ENCODE data around the gene PYGO1. TPM values are rescaled to one million over a fixed set of nuclear protein-coding genes. Genes with fewer than 3 reads are reported as not detected.

Gene PYGO1
- total RNA-seq, 2 donors from 2014 or later = 2.0 to 2.5 TPM

- H3K4me3 ChIP-seq (ENCODE audit: low read length) = no peak overlapping the region
- H3K9ac ChIP-seq (ENCODE audit: extremely low read depth, low read length, poor library complexity, severe bottlenecking) = no peak overlapping the region
- H3K27me3 ChIP-seq (ENCODE audit: control insufficient read depth, insufficient read depth, low read length, poor library complexity, severe bottlenecking) = peaks cover 26% of the 10 kb centered on the region
- H3K4me1 ChIP-seq (ENCODE audit: control insufficient read depth, insufficient read depth, low read length) = no peaks in the 10 kb centered on the region
- peaks cover 10% of the 10 kb centered on the region for H3K4me1 Mint-ChIP-seq
- H3K4me3 Mint-ChIP-seq = no peak overlapping the region
- no peaks in the 10 kb centered on the region for H3K36me3 Mint-ChIP-seq (ENCODE audit: low read depth)
- H3K36me3 ChIP-seq (ENCODE audit: control insufficient read depth, insufficient read depth, low read length) = no peaks in the 10 kb centered on the region
- TF ChIP-seq CTCF (conservative IDR thresholded peaks at IDR 0.05) = no peak
- H3K27ac Mint-ChIP-seq = no peak overlapping the region
- peaks cover 13% of the 10 kb centered on the region for H3K9me3 Mint-ChIP-seq
- peaks cover 35% of the 10 kb centered on the region for H3K27me3 Mint-ChIP-seq (ENCODE audit: insufficient read depth)
- no peak overlapping the region for H3K27ac ChIP-seq (ENCODE audit: low read depth, low read length)
- peaks cover 15% of the 10 kb centered on the region for H3K9me3 ChIP-seq (ENCODE audit: control insufficient read depth, low read length)
- DNase-seq = no peak
Measured at GRCh38 chr15:55573224-55573623, 14.9 kb downstream of the PYGO1 start.

GRCh38 chr15:55564347-55565145 lies 23.6 kb downstream of the PYGO1 start:
- Mint-ChIP-seq H3K27me3 (ENCODE audit: insufficient read depth) (peaks cover 30% of the 10 kb centered on the region), H3K4me1 (peaks cover 6% of the 10 kb centered on the region), H3K4me3 (no peak overlapping the region), H3K9me3 (peaks cover 28% of the 10 kb centered on the region), H3K36me3 (ENCODE audit: low read depth) (no peaks in the 10 kb centered on the region), H3K27ac (no peak overlapping the region)
- Histone ChIP-seq H3K27ac (ENCODE audit: low read depth, low read length) (no peak overlapping the region), H3K4me3 (ENCODE audit: low read length) (no peak overlapping the region), H3K9ac (ENCODE audit: extremely low read depth, low read length, poor library complexity, severe bottlenecking) (no peak overlapping the region), H3K9me3 (ENCODE audit: control insufficient read depth, low read length) (peaks cover 13% of the 10 kb centered on the region), H3K27me3 (ENCODE audit: control insufficient read depth, insufficient read depth, low read length, poor library complexity, severe bottlenecking) (no peaks in the 10 kb centered on the region), H3K36me3 (ENCODE audit: control insufficient read depth, insufficient read depth, low read length) (no peaks in the 10 kb centered on the region), H3K4me1 (ENCODE audit: control insufficient read depth, insufficient read depth, low read length) (no peaks in the 10 kb centered on the region)
- DNase-seq = peak; percentile 53
- peak; percentile 68 for TF ChIP-seq CTCF (conservative IDR thresholded peaks at IDR 0.05)
- WGBS, 2 experiments (ENCODE audit: insufficient coverage in 1 of 2, insufficient read length in 1 of 2) = 86 to 100% methylated on average over 1 to 2 of the region's 2 CpGs

- no peak overlapping the region for H3K27ac Mint-ChIP-seq
- Histone ChIP-seq H3K4me3 (ENCODE audit: low read length) (no peak overlapping the region), H3K27ac (ENCODE audit: low read depth, low read length) (no peak overlapping the region), H3K36me3 (ENCODE audit: control insufficient read depth, insufficient read depth, low read length) (no peaks in the 10 kb centered on the region), H3K9ac (ENCODE audit: extremely low read depth, low read length, poor library complexity, severe bottlenecking) (no peak overlapping the region), H3K27me3 (ENCODE audit: control insufficient read depth, insufficient read depth, low read length, poor library complexity, severe bottlenecking) (no peaks in the 10 kb centered on the region), H3K9me3 (ENCODE audit: control insufficient read depth, low read length) (peaks cover 13% of the 10 kb centered on the region), H3K4me1 (ENCODE audit: control insufficient read depth, insufficient read depth, low read length) (no peaks in the 10 kb centered on the region)
- H3K4me3 Mint-ChIP-seq = no peak overlapping the region
- no peak for DNase-seq
- no peaks in the 10 kb centered on the region for H3K36me3 Mint-ChIP-seq (ENCODE audit: low read depth)
- no peak for TF ChIP-seq CTCF (conservative IDR thresholded peaks at IDR 0.05)
- H3K4me1 Mint-ChIP-seq = peaks cover 6% of the 10 kb centered on the region
- peaks cover 36% of the 10 kb centered on the region for H3K9me3 Mint-ChIP-seq
- H3K27me3 Mint-ChIP-seq (ENCODE audit: insufficient read depth) = peaks cover 28% of the 10 kb centered on the region
- WGBS, 2 experiments (ENCODE audit: insufficient coverage in 1 of 2, insufficient read length in 1 of 2) = 65 to 100% methylated on average over 2 to 3 of the region's 3 CpGs
Measured at GRCh38 chr15:55562601-55563000, 25.5 kb downstream of the PYGO1 start.

All from endodermal cell (in vitro differentiated cells).